ENCODE measurements around the gene SERTM1.

SERTM1 gene

GRCh38 chr13:36683701-36684100 lies 9.9 kb downstream of the SERTM1 start:
- TF ChIP-seq CTCF (IDR thresholded peaks at IDR 0.05), result no peak

GRCh38 chr13:36685927-36686326 lies 12.1 kb downstream of the SERTM1 start:
- TF ChIP-seq CTCF (IDR thresholded peaks at IDR 0.05), result no peak

- TF ChIP-seq CTCF (IDR thresholded peaks at IDR 0.05), result no peak
Measured at GRCh38 chr13:36696410-36697010, 22.7 kb downstream of the SERTM1 start.

GRCh38 chr13:36700170-36700569 lies 26.4 kb downstream of the SERTM1 start:
- no peak for TF ChIP-seq CTCF (IDR thresholded peaks at IDR 0.05)

- no peak for TF ChIP-seq CTCF (IDR thresholded peaks at IDR 0.05)
Measured at GRCh38 chr13:36706755-36707154, 32.9 kb downstream of the SERTM1 start.

GRCh38 chr13:36709136-36709890 lies 35.5 kb downstream of the SERTM1 start:
- no peak for TF ChIP-seq CTCF (IDR thresholded peaks at IDR 0.05)

- no peak for TF ChIP-seq CTCF (IDR thresholded peaks at IDR 0.05)
Measured at GRCh38 chr13:36710396-36710795, 36.6 kb downstream of the SERTM1 start.

All from LNCAP (cell line).